ENCODE measurements around the gene SMPD2.

The SMPD2 gene

GRCh38 chr6:109472132-109472995 is 31.8 kb downstream of the SMPD2 start:
- DNase-seq (ENCODE audit: low spot score) = no peak
- no peak overlapping the region for H3K4me3 ChIP-seq
- H3K27ac ChIP-seq = no peak overlapping the region
- no peak for TF ChIP-seq CTCF (IDR thresholded peaks at IDR 0.05)

GRCh38 chr6:109473120-109473519 is 32.6 kb downstream of the SMPD2 start:
- Histone ChIP-seq H3K27ac (no peak overlapping the region), H3K4me3 (no peak overlapping the region)
- no peak for DNase-seq (ENCODE audit: low spot score)
- TF ChIP-seq CTCF (IDR thresholded peaks at IDR 0.05) = no peak

GRCh38 chr6:109474995-109475394 is 34.5 kb downstream of the SMPD2 start:
- Histone ChIP-seq H3K4me3 (no peak overlapping the region), H3K27ac (no peak overlapping the region)
- no peak for TF ChIP-seq CTCF (IDR thresholded peaks at IDR 0.05)
- DNase-seq (ENCODE audit: low spot score) = no peak

- TF ChIP-seq CTCF (IDR thresholded peaks at IDR 0.05) = no peak
Measured at GRCh38 chr6:109475625-109476024, 35.1 kb downstream of the SMPD2 start.

GRCh38 chr6:109477184-109477583 is 36.7 kb downstream of the SMPD2 start:
- DNase-seq (ENCODE audit: low spot score) = no peak
- Histone ChIP-seq H3K27ac (no peak overlapping the region), H3K4me3 (no peak overlapping the region)
- no peak for TF ChIP-seq CTCF (IDR thresholded peaks at IDR 0.05)

More at GRCh38 chr6:109475625-109476024, 35.1 kb downstream of the SMPD2 start:
- H3K27ac ChIP-seq = no peak overlapping the region
- no peak for DNase-seq (ENCODE audit: low spot score)
- H3K4me3 ChIP-seq = no peak overlapping the region

GRCh38 chr6:109477725-109478124 is 37.2 kb downstream of the SMPD2 start:
- TF ChIP-seq CTCF (IDR thresholded peaks at IDR 0.05) = no peak
- Histone ChIP-seq H3K4me3 (no peak overlapping the region), H3K27ac (no peak overlapping the region)
- DNase-seq (ENCODE audit: low spot score) = no peak

DNA sequence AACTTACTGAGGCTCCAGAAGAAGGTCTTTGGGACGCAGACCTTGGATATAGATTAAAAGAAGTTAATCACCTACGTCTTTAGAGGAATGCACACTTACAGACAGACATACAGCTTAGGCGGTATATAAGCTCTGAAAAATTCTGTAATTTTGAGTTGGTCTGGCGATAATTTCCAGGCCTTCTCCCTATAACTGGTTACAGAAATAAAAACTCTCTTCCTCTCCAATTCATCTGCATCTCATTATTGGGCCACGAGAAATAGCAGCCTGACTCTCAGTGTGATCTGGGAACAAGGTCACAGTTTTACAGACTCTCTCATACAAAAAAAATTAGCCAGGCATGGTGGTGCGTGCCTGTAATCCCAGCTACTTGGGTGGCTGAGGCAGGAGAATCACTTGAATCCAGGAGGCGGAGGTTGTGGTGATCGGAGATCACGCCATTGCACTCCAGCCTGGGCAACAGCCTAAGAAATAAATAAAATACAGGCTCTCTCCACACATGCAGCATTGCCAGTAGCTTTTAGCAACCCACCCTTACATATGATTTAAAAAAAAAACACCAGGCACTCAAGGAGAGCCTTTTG is 37.8 kb downstream of the SMPD2 start:
- DNase-seq (ENCODE audit: low spot score) = no peak
- Histone ChIP-seq H3K4me3 (no peak overlapping the region), H3K27ac (no peak overlapping the region)
- TF ChIP-seq CTCF (IDR thresholded peaks at IDR 0.05) = no peak
